Activated CD4-positive, alpha-beta T cell treated with anti-CD3 and anti-CD28 coated beads for 36 hours (primary cell): Measurements from ENCODE around the gene CDA. TPM values are rescaled to one million over a fixed set of nuclear protein-coding genes. Genes with fewer than 3 reads are reported as not detected.

Experiments used
- ATAC-seq: fragments of 200-7000 bp; cut with Tn5 transposase; one replicate; pipeline ENCODE4 v1.10.0; 2021; ENCODE audit warnings: mild to moderate bottlenecking, moderate library complexity
- CTCF ChIA-PET: fragments of 350-600 bp; sonication (Branson Sonifier 250); formaldehyde crosslinking; loops from one replicate; lab custom pipeline; 2021; ENCODE audit warnings: antibody characterized with exemption; lab: Charles Lee
- POLR2A ChIA-PET: fragments of 350-600 bp; sonication (Branson Sonifier 250); formaldehyde crosslinking; loops from one replicate; lab custom pipeline; 2021; ENCODE audit warnings: antibody characterized with exemption, inconsistent platforms; lab: Charles Lee
- DNase-seq: peaks from one replicate; pipeline ENCODE4 v3.0.0-alpha.2; 2020
- H3K27ac Mint-ChIP-seq: one replicate; pipeline ENCODE4 v1.8.0; 2021; ENCODE audit warnings: mixed read lengths
- H3K27me3 Mint-ChIP-seq: one replicate; pipeline ENCODE4 v1.8.0; 2021; ENCODE audit warnings: mixed read lengths
- H3K36me3 Mint-ChIP-seq: one replicate; pipeline ENCODE4 v1.8.0; 2021; ENCODE audit warnings: low read depth, mixed read lengths
- H3K4me1 Mint-ChIP-seq: one replicate; pipeline ENCODE4 v1.8.0; 2021; ENCODE audit warnings: mixed read lengths
- H3K4me3 Mint-ChIP-seq: one replicate; pipeline ENCODE4 v1.8.0; 2021; ENCODE audit warnings: mild to moderate bottlenecking, moderate library complexity, mixed read lengths
- H3K9me3 Mint-ChIP-seq: one replicate; pipeline ENCODE4 v1.8.0; 2021; ENCODE audit warnings: low read depth, mixed read lengths
- intact Hi-C, 2 experiments: fragments of 100-400 bp; cut with DNase I in 1 of 2; cut with micrococcal nuclease in 1 of 2; formaldehyde crosslinking; loops; one replicate each; pipeline versions ENCODE4 v1.14.2 to v1.15.1; 2022 to 2024; cut with DNase I, micrococcal nuclease
- total RNA-seq, 2 experiments: library from RNA; stranded (reverse); gene quantifications; one replicate each; pipeline ENCODE4 v1.2.3, GENCODE V29; 2021

CDA gene
- total RNA-seq, 2 experiments from 2014 or later: not detected

DNA sequence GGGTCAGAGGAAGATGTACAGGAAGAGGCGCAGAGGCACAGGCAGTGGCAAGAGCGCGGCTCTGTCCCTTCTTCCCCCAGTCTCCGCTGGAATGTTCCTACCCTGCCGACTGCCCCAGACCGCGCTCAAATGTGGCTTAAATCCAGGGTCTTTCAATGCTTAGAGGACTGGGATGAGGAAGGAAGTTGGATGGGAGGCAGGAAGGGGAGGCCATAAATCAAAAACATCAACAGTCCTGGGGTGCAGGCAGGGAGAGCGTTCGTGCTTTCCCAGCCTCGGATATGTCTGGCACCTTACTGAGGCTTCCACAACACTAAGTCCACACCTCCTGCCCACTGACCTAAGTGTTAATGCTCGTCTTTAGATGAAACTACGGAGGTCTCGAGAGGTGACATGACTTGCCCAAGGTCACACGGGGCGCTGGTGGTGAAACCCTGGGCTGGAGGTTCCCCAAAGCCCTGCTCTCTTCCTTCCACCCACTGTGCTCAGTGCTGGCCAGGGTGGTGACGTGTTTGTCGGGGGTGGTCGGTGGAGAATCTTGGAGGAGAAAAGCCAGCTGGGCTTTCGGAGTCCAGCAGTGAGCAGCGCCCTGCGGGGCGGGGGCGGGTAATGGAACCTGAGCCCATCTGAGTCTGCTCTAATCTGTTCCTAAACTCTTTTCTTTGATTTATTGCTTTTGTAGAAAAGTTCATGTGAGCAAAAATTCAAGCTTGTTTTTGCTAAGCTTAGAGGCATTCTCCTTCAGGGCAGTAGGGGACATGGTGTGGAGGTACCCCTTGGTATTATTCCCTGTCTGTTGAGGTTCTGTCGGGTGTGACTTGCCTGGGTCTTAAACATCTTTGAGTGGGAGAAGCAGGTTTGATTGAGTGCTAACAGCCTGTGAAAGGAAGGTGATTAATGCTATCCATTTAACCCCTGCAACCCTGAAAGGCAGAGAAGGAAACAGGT is 708 bp downstream of the CDA start:
- intact Hi-C loops: no loop called here
- Mint-ChIP-seq H3K36me3 (no peaks in the 10 kb centered on the region), H3K4me3 (no peak overlapping the region), H3K27ac (no peak overlapping the region), H3K9me3 (no peaks in the 10 kb centered on the region), H3K27me3 (peaks cover 55% of the 10 kb centered on the region), H3K4me1 (peaks cover 6% of the 10 kb centered on the region)
- no peak for DNase-seq
- ChIA-PET POLR2A (no interaction called here), CTCF (interaction anchor here (0.7 to 1.8 kb wide), 2 partner anchors 15 to 66 kb away, joined by 3 to 4 read pairs; no protein-coding TSS in a partner anchor)
- ATAC-seq: no peak

DNA sequence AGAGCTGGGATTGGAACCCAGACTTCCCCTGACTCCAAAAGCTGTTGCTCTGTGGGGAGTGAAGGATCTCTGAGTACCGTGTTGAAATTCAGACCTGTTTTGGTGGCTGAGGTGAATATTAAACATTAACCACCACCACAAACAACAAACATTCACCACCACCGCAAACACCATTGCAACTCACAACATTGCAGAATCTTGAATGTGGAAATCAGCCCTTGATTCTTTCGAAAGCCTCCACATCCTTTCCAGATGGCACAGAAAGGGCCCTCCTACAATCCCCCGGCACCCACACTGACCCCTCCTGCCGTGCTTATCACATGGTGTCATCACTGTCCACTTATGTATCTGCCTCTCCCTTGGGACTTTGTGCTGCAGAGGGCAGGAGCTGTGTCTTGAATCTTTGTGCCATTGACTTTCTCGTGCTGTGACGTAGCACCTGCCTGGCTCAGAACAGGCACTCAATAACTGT is 1.4 kb downstream of the CDA start:
- DNase-seq (no peak), ATAC-seq (no peak)
- no peak overlapping the region for H3K27ac Mint-ChIP-seq
- H3K27me3 Mint-ChIP-seq: peaks cover 55% of the 10 kb centered on the region
- H3K4me3 Mint-ChIP-seq: no peak overlapping the region
- H3K36me3 Mint-ChIP-seq: no peaks in the 10 kb centered on the region
- H3K9me3 Mint-ChIP-seq: no peaks in the 10 kb centered on the region
- H3K4me1 Mint-ChIP-seq: peaks cover 6% of the 10 kb centered on the region
- intact Hi-C loops: no loop called here
- POLR2A ChIA-PET: no interaction called here
- CTCF ChIA-PET: interaction anchor here (1.8 kb wide), 1 partner anchor 15 kb away, joined by 4 read pairs; no protein-coding TSS in a partner anchor

DNA sequence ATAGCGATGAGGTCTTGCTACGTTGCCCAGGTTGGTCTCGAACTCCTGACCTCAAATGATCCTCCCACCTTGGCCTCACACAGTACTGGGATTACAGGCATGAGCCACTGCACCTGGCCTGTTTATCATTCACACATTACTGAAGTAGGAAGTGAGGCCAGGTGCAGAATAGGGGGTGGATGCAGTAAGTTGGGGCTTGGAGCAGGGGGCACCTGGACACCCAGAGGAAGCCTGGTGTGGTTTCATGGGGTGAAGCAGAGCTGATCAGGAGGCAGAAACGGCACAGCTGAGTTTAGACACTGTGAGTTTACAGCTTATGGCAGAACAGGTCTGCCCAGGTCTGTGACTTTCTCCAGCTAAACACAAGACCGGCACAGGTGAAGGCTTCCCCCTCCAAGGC is 4.9 kb downstream of the CDA start:
- Mint-ChIP-seq H3K9me3 (no peaks in the 10 kb centered on the region), H3K4me3 (no peak overlapping the region), H3K27me3 (peaks cover 37% of the 10 kb centered on the region), H3K36me3 (no peaks in the 10 kb centered on the region), H3K4me1 (peaks cover 6% of the 10 kb centered on the region), H3K27ac (no peak overlapping the region)
- intact Hi-C loops: no loop called here
- ChIA-PET CTCF (interaction anchor here (0.8 to 0.9 kb wide), 2 partner anchors 19 to 171 kb away, joined by 3 read pairs; no protein-coding TSS in a partner anchor), POLR2A (no interaction called here)
- ATAC-seq (no peak), DNase-seq (no peak)

DNA sequence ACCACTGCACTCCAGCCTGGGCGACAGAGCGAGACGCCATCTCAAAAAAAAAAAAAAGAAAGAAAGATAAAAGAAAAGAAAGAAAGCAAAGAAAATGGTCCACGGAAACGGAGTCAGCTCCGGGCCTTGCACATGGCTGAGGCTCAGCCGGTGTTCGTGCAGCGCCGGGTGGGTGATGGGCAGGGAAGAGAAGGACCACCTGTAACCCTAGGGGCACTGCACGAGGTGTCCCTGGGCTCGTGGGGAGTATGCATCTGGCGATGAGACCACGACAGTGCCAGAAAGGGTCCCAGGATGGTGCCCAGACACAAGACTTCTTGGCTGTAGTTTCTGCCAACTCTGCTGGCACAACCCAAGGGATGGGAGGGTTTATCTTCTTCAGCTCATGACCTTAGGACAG is 5.8 kb downstream of the CDA start:
- H3K27me3 Mint-ChIP-seq: peaks cover 27% of the 10 kb centered on the region
- no peaks in the 10 kb centered on the region for H3K9me3 Mint-ChIP-seq
- no peak for DNase-seq
- H3K36me3 Mint-ChIP-seq: no peaks in the 10 kb centered on the region
- intact Hi-C loops: no loop called here
- no peak overlapping the region for H3K27ac Mint-ChIP-seq
- H3K4me1 Mint-ChIP-seq: no peaks in the 10 kb centered on the region
- CTCF ChIA-PET: interaction anchor here (0.6 to 0.7 kb wide), 2 partner anchors 23 to 434 kb away, joined by 3 read pairs; no protein-coding TSS in a partner anchor
- POLR2A ChIA-PET: no interaction called here
- ATAC-seq: no peak
- no peak overlapping the region for H3K4me3 Mint-ChIP-seq

DNA sequence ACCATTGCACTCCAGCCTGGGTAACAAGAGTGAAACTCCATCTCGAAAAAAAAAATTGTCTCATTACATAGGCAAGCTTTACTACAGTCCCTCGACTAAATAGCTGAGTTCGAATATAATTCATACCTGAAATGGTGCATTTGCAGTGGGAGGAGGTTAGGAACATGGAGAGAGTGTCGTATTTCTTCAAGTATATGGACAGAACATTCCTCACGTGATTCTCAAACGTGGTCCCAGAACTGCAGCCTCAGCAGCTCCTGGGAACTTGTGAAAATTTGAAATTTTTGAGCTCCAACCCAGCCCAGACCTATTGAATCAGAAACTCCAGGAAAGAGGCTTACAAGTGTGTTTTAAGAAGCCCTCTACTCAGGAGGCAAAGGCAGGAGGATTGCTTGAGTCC is 7.2 kb downstream of the CDA start:
- ATAC-seq (no peak), DNase-seq (no peak)
- Mint-ChIP-seq H3K27me3 (peaks cover 19% of the 10 kb centered on the region), H3K4me3 (no peak overlapping the region), H3K36me3 (no peaks in the 10 kb centered on the region), H3K27ac (no peak overlapping the region), H3K9me3 (no peaks in the 10 kb centered on the region), H3K4me1 (no peaks in the 10 kb centered on the region)
- intact Hi-C loops: no loop called here
- ChIA-PET POLR2A (no interaction called here), CTCF (interaction anchor here (0.6 kb wide), 1 partner anchor 8 kb away, joined by 3 read pairs; no protein-coding TSS in a partner anchor)

DNA sequence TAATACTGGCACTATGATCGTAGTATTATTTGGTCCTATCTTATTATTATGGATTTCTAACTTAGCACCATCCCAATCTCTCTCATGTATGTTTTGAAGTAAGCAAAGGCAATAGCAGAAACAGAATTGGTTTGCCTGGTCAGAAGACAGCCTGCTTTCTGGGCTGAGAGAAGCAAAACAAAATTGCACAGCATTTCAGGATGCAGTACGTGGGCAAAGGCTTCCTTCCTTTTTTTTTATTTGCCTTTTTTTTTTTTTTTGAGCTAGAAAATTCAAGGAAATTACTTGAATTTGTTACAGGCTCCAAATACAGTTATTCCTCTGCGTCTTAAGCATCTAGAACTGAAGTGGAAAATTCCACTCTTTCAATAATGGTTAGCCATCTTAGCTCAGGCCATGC is 8.8 kb downstream of the CDA start:
- CTCF ChIA-PET: no interaction called here
- Mint-ChIP-seq H3K9me3 (no peaks in the 10 kb centered on the region), H3K4me1 (no peaks in the 10 kb centered on the region), H3K36me3 (no peaks in the 10 kb centered on the region), H3K27ac (no peak overlapping the region), H3K27me3 (peaks cover 11% of the 10 kb centered on the region), H3K4me3 (no peak overlapping the region)
- POLR2A ChIA-PET: no interaction called here
- intact Hi-C loops: no loop called here
- DNase-seq (no peak), ATAC-seq (no peak)

DNA sequence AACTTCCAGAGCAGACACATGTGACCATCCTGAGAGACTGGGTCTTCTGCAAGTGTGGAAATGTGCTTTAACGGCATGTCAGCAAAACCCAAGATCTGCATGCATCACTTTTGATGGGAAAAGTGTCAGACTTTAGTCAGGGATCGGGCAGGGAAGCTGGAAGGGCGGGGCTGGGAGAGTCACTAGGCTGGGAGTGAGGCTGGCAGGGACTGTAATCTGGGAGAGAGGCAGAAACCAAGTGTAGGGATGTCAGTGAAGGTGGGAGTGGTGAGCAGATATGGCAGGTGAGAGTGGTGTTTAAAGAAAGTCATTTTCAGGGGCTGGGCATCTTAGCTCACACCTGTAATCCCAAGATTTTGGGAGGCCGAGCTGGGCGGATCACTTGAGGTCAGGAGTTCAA is 11.3 kb downstream of the CDA start:
- no peak overlapping the region for H3K4me3 Mint-ChIP-seq
- no peaks in the 10 kb centered on the region for H3K4me1 Mint-ChIP-seq
- H3K36me3 Mint-ChIP-seq: no peaks in the 10 kb centered on the region
- H3K27ac Mint-ChIP-seq: no peak overlapping the region
- intact Hi-C loops: no loop called here
- CTCF ChIA-PET: interaction anchor here (0.5 kb wide), 1 partner anchor 32 kb away, joined by 5 read pairs; no protein-coding TSS in a partner anchor
- ATAC-seq: no peak
- H3K27me3 Mint-ChIP-seq: peaks cover 4% of the 10 kb centered on the region
- no peak for DNase-seq
- H3K9me3 Mint-ChIP-seq: no peaks in the 10 kb centered on the region
- POLR2A ChIA-PET: no interaction called here

DNA sequence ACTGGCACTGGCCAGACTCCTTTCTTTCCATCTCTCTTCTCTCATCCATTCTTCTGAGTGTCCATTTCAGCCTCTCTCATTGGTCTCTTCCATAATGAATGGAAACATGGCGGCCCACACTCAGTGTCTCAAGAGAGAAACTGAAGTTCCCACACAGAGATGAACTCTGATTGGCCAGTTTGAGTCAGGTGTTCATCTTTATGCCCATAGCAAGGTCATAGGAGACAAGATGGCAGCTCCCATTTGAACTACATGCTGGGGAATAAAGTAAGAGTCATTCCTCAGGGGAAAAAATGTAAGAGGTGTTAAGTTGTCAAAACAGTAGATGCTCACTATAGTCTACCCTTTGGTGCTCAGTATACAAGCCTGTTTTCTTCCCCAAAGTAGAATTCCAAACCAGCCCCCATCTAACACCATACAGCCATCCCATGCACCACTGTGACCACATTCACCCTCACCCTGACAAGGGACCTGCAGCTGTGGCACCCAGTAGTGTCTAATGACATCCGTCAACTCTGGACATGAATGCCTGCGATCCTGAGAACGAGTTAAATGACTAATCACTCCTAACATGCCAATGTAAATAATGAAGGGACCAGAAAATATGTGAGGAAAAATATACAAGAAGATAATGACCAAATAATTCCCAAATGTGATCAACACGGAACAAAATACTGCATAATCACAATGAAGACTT is 12.4 kb downstream of the CDA start:
- CTCF ChIA-PET: no interaction called here

DNA sequence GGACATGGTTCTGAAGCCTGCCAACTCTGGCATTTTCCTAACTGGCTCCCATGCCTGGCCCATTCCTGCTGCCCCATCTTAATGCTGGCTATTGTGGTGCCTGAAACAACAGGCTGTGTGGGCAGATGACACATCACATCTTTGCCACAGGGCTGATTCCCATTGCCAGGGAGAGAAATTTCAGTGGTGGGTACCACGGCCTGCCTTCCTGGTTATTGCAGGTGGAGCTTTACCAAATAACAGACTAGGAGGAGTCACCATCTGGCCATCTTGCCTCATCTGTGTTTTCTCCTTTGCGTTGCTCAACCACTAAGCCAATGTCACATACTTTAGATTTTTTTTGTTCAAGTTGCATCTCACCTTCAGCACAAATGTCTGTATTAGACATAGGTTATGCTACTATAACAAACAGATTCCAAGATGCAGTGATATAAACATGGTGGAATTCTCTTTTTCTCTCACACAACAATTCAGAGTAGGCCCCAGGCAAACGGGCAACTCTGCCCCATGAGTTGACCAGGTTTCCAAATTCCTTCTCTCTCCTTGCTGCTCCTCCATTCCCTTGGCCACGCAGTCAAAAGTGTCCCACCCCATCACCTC is 14.1 kb downstream of the CDA start:
- no peak for ATAC-seq
- CTCF ChIA-PET: interaction anchor here (1.4 kb wide), 1 partner anchor 28 kb away, joined by 3 read pairs; no protein-coding TSS in a partner anchor
- Mint-ChIP-seq H3K9me3 (no peaks in the 10 kb centered on the region), H3K36me3 (no peaks in the 10 kb centered on the region), H3K27me3 (peaks cover 3% of the 10 kb centered on the region), H3K27ac (no peak overlapping the region), H3K4me1 (no peaks in the 10 kb centered on the region), H3K4me3 (no peak overlapping the region)
- intact Hi-C loops: no loop called here
- POLR2A ChIA-PET: no interaction called here
- no peak for DNase-seq

More for the DNA sequence above, 12.4 kb downstream of the CDA start:
- intact Hi-C loops: no loop called here
- DNase-seq: no peak
- H3K36me3 Mint-ChIP-seq: no peaks in the 10 kb centered on the region
- no peak overlapping the region for H3K4me3 Mint-ChIP-seq
- H3K27ac Mint-ChIP-seq: no peak overlapping the region
- ATAC-seq: no peak
- POLR2A ChIA-PET: no interaction called here
- no peaks in the 10 kb centered on the region for H3K9me3 Mint-ChIP-seq
- H3K27me3 Mint-ChIP-seq: peaks cover 3% of the 10 kb centered on the region
- H3K4me1 Mint-ChIP-seq: no peaks in the 10 kb centered on the region

DNA sequence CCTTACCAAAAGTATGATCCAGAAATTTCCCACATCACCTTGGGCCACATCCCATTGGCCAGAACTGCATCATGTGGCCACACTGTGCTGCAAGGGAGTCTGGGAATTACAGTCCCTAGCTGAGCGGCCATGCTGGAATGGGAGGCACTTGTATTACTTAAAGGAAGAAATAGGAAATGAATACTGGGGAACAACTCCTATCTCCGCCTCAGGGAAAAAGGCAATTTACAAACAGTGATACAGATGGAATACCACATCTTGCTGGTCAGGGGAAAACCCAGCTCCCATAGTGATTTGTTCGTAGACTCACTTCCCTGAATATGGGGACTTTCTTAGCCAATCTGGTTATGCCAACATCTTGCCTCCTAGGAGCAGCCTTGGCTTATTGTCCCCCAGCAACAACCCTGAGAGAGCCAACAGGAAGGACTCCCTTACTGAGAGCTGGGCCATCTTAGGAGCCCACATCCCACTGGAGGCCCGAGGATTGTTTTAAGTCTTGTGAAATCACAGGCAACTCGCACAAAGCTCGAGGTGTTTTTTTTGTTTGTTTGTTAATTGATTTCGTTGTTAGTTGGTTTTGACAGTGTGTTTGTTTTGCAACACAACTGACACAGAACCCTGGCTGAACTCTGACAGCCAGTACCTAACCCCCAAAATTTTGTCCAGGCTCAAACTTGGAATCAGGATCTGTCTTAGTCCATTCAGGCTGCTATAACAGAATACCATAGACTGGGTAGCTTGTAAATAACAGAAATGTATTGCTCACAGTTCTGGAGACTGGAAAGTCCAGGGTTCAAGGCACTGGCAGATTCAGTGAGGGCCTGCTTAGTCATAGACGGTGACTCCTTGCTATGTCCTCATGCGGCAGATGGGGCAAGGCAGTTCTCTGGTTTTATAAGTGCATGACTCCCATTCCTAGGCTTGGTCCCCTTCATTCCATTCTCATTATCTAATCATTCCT is 14.9 kb downstream of the CDA start:
- Mint-ChIP-seq H3K9me3 (no peaks in the 10 kb centered on the region), H3K4me1 (no peaks in the 10 kb centered on the region), H3K27me3 (peaks cover 3% of the 10 kb centered on the region), H3K36me3 (no peaks in the 10 kb centered on the region), H3K4me3 (no peak overlapping the region), H3K27ac (no peak overlapping the region)
- ChIA-PET CTCF (interaction anchor here (0.7 to 1.4 kb wide), 2 partner anchors 29 to 37 kb away, joined by 3 read pairs; no protein-coding TSS in a partner anchor), POLR2A (no interaction called here)
- DNase-seq: no peak
- intact Hi-C loops: no loop called here
- no peak for ATAC-seq
